GM12875 (cell line): ENCODE measurements around the gene TTC39B.
A peak's percentile ranks its signal among the peaks of the same experiment; 100 is the strongest.

Source experiments
- H3K4me3 ChIP-seq: one replicate; pipeline ENCODE4 v1.5.1; 2011; ENCODE audit warnings: low read depth, low read length, control low read depth
- CTCF ChIP-seq: IDR thresholded peaks from 2 replicates; pipeline ENCODE4 v1.5.1; 2011; ENCODE audit warnings: low read depth, mild to moderate bottlenecking, control low read depth, inconsistent platforms, low read length, moderate library complexity, borderline replicate concordance; ENCODE audit not compliant: insufficient read depth

Gene TTC39B

DNA sequence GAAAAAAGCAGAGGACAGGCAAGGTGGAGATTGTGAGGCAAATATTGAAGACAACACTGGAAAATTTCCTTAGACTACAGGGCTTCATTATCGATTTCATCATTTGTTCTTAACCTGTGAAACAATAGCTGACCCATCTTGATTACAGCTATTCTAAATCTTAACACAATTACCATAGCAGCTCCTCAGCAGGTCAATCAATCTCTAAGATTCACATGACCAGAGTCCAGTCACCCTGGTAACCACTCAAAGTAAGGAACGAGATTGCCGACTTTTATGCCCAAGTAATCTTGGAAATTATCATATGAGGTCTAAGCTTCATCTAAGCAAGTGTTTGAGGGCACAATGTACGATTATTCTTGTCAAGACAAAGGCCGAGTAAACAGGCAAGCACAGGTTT is 93.8 kb downstream of the TTC39B start:
- no peak overlapping the region for H3K4me3 ChIP-seq
- no peak for TF ChIP-seq CTCF

- TF ChIP-seq CTCF, result no peak
- H3K4me3 ChIP-seq, result no peak overlapping the region
Observed at GRCh38 chr9:15211815-15212495, 95.1 kb downstream of the TTC39B start.

- H3K4me3 ChIP-seq, result no peak overlapping the region
- peak; percentile 76 for TF ChIP-seq CTCF
Observed at GRCh38 chr9:15211160-15211814, 95.7 kb downstream of the TTC39B start.

DNA sequence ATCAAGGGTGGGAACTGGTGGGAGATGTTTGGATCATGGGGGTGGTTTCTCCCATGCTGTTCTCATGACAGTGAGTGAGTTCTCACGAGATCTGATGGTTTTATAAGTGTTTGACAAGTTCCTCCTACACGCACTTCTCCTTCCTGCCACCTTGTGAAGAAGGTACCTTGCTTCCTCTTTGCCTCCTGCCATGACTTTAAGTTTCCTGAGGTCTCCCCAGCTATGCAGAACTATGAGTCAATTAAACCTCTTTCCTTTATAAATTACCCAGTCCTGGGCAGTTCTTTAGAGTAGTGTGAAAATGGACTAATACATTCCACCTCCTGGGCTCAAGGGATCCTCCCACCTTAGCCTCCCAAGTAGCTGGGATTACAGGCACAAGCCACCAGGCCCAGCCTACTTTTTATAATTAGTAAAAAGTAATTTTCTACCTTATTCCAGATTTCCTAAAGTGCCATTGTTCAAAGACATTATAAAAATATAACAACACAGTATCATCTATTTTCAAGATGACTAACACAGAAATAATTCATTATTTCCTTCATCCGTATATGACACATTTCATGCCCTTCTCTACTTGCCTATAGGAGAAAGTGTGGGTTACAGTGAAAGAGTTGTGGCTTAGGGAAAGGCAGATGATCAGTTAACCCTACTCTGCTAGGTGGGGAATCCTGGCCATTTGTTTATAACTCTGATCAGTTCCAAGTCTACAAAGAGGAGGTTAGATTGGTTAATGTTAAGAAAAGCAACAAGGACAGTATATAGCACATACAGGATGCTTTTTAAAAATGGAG is 99.9 kb downstream of the TTC39B start:
- H3K4me3 ChIP-seq, result no peak overlapping the region
- no peak for TF ChIP-seq CTCF

DNA sequence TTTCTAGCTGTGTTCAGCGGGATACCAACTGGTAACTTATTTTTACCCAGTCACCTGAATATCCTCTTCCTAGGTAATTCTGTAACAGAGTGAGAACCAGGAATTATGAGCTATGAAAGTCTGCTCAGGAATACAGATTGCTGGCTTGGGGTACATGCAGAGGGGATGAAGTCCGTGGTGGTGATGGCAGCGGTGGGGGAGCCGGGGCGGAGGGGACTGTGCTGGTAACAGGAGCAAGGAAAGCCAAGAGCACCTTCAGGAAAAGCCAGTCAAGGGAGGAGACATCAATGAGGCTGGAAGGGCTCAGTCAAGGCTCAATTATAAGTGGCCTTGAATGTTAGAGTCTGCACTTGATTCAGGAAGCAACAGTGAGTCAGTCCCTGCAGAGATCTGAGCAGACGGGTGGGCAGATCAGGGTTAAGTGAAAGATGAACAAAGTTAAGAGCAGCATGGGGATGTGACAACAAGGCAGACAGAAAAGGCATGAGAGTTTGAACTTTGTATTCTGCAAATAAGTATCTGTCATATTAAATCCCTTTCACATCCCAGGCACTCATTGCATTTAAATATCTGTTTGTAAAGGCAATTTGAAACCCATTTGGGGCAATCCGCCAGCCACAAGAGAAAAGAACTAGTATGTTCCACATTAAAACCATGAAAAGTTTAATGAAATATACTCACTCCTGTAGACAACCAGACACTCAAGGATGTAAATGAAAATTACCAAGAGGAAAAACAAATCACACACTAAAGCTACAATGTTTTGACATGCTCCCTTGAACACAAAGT is 101.2 kb downstream of the TTC39B start:
- TF ChIP-seq CTCF, result no peak
- H3K4me3 ChIP-seq, result no peak overlapping the region

GRCh38 chr9:15203581-15203980 is 103.4 kb downstream of the TTC39B start:
- no peak for TF ChIP-seq CTCF
- no peak overlapping the region for H3K4me3 ChIP-seq
